NCI-H526 (cell line): ENCODE results near the gene NAA16.
"Not testable (repeated sequence)": the region's sequence is repeated elsewhere in the genome, so short reads cannot be mapped to it uniquely, and the experiment has no call there.

Source experiments
- DNase-seq, 2 experiments: peaks; one replicate each; lab custom pipeline; 2025; lab: John Stamatoyannopoulos, UW

The NAA16 gene

GRCh38 chr13:41310963-41311405 is at the start of gene NAA16:
TSS of gene NAA16 (plus strand) at chr13:41311267. CDS start at chr13:41311529, 262 bp downstream.
- DNase-seq, result peak; percentile 83 to 97

GRCh38 chr13:41263261-41263971 is 47.7 kb upstream of the NAA16 start, which contains the start of gene MTRF1:
TSS of gene MTRF1 (minus strand) at chr13:41263576. CDS start at chr13:41260907, 2,669 bp downstream.
- peak; percentile 90 for DNase-seq

- DNase-seq, result no peak
Measured at GRCh38 chr13:41267106-41267505, 44.0 kb upstream of the NAA16 start.

DNA sequence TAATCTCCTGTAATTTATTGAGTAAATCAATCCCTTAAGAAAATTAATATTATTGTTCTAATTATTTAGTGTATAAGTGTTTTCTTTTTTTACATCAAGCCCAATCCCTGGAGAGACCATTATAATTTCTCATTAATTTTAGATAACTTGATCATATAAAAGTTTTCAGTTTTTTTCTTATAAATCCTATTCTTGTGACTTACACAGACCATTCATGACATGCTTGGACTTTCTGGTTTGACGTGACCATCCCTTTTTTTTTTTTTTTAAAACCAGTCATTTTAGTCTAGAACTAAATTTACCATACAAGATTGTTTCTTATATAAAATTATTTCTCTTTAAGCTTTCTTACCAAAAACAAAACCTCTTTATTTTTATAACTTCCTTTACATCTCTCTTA is 42.3 kb upstream of the NAA16 start:
- peak in 1 of 2 experiments; percentile 30 for DNase-seq

- no peak for DNase-seq
Measured at GRCh38 chr13:41271456-41272285, 39.4 kb upstream of the NAA16 start.

- DNase-seq, result no peak
Measured at GRCh38 chr13:41273831-41274441, 37.1 kb upstream of the NAA16 start.

DNA sequence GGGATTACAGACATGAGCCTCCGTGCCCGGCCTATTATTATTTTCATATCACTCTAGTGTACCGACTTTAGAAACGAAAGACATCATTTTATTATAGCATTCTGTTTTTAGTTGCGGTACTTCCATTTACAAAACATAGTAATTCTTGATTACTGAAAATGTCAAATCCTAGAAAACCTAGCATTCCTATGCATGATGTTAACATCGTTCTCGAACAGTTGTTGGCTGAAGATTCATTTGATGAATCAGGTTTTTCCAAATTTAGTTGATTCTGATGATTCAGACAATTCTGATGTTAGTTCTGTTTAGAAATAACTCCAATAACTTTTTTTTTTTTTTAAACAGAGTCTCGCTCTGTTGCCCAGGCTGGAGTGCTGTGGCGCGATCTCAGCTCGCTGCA is 36.2 kb upstream of the NAA16 start:
- no peak for DNase-seq

DNA sequence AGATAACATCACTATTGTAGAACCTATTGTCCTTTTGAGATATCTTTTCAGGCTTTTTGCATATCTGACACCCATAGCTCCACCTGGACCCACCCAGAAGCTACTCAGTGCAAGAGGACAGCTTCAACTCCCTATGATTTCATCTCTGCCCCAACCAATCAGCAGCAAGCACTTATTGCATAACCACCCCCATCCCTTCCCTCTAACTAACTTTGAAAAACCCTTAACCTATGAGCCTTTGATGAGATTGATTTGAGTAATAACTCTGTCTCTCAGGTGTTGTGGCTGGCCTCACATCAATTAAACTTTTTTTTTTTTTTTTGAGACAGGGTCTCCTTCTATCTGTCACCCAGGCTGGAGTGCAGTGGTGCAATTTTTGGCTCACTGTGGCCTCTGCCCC is 34.2 kb upstream of the NAA16 start:
- no peak for DNase-seq

- not testable (repeated sequence) for DNase-seq
Measured at GRCh38 chr13:41279156-41279555, 31.9 kb upstream of the NAA16 start.

DNA sequence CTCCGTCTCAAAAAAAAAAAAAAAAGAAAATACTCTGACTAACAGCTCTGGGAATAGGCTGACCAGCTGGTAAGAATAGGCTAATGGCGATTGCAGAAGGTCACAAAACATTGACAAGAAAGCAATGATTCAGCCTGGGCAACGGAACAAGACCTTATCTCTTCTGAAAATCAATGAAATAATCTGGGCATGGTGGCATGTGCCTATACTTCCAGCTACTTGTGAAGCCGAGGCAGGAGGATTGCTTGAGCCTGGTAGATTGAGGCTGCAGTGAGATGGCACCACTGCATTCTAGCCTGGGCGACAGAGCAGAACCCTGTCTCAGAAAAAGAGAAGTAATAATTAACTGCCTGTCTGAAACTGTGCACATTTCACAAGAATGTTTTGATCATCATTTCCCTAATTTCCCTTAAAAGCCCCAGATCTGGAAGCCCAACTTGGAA is 28.9 kb upstream of the NAA16 start:
- no peak for DNase-seq

GRCh38 chr13:41284512-41285288 is 26.4 kb upstream of the NAA16 start:
- DNase-seq, result no peak

GRCh38 chr13:41286370-41286769 is 24.7 kb upstream of the NAA16 start:
- DNase-seq, result no peak

DNA sequence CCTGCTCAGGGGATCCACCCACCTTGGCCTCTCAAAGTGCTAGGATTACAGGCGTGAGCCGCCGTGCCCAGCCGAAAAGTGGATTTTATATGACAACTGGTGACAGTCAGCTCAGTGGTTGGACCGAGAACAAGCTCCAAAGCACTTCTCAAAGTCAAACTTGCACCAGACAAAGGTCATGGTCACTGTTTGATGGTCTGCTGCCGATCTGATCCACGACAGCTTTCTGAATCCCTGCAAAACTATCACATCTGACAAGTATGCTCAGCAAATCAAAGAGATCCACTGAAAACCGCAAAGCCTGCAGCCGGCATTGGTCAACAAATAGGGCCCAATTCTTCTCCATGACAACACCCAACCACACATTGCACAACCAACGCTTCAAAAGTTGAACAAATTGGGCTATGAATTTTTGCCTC is 21.6 kb upstream of the NAA16 start:
- no peak for DNase-seq

DNA sequence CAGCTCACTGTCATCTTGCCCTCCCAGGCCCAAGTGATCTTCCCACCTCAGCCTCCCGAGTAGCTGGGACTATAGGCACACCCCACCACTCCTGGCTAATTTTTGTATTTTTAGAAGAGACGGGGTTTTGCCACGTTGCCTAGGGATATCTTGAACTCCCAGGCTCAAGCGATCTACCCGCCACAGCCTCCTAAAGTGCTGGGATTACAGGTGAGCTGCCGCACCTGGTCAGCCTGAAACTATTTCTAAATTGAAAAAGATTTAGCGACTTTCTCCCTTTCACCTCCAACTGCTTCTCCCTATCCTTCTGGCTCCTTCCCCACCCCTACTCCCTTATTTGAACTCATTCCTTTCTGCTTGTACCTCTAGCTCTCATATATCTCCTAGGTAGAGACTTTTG is 19.8 kb upstream of the NAA16 start:
- no peak for DNase-seq

DNA sequence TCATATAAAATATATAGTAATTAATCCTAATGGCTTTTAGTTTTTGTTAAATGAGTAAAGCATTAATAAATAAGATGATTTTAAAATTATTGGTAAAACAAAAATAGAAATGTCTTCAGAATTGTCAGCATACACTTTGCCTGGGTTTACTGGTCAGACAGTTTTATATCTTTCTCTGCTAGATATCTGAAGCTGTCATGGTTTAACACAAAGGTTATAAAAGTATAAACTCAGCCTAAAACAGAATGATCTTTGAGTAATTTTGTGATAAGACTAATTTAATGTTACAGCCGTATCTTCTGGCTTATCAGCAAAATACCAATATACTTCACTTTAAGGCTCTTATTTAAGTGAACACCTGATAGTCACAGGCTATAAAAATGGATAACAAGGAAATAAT is 17.8 kb upstream of the NAA16 start:
- no peak for DNase-seq

DNA sequence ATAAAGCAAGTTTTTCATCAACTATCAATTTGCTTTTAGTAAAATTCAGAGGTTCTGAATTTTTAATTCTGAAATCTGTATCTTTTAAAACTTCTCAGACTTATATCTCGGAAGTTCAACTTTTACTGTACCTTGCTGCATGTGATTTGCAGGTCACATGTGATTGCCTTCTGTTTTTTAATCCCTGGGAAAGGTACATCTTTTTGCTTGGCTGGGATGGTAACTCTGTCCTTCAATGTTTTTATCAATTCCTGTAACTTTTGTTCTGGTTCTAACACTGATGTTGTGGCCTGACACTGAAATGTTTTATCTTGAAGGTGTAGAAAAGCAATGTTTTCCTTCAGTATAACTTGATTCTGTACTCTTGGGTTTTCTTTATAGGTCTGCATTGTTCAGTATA is 16.2 kb upstream of the NAA16 start:
- no peak for DNase-seq

- no peak for DNase-seq
Measured at GRCh38 chr13:41295973-41296372, 15.1 kb upstream of the NAA16 start.

DNA sequence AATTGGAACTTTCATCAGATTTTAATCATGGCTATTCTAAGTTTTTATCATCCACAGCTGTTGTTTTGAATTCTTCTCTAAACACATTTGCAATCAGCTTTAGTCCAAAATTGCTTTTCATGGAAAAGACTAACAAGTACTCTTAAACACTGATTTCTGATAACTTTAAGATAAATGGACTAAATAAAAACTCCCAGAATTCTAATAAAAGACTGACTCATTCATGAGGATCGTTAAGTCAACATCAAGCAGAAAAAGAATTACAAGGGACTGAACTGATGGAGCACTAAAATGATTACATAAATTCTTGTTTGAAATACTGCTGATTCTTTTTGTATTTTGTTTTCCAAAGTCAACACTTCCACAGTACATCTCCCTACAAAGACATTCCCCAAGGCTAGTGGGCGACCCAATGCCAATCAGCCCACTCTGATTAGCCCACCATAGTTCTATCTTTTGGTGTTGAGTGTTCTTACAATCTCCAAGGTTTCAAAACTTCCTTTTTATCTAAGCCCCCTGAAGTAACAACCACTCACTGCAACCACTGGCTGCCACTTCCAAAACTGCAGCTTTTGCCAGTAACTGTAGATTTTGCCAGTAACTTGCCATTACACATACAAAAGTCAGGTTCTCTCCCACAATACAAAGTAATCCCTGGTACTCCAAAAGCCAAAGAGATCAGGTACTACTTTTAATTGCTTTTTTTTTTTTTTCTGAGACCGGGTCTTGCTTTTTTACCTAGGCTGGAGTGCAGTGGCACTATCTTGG is 14.0 kb upstream of the NAA16 start:
- DNase-seq, result no peak

- peak in 1 of 2 experiments; percentile 6 for DNase-seq
Measured at GRCh38 chr13:41299316-41300094, 11.6 kb upstream of the NAA16 start.

- DNase-seq, result no peak
Measured at GRCh38 chr13:41302743-41303142, 8.3 kb upstream of the NAA16 start.
